ENCODE data around the gene P2RY13.

The P2RY13 gene

GRCh38 chr3:151350656-151351055, 21.3 kb upstream of the P2RY13 start:
- Histone ChIP-seq H3K27ac (ENCODE audit: low read depth, low read length) (no peak overlapping the region), H3K9me3 (ENCODE audit: control insufficient read depth, insufficient read depth, low read depth, low read length) (no peaks in the 10 kb centered on the region), H3K27me3 (ENCODE audit: control insufficient read depth, insufficient read depth, low read length) (no peaks in the 10 kb centered on the region), H3K4me1 (ENCODE audit: control insufficient read depth, insufficient read depth, low read length) (peaks cover 17% of the 10 kb centered on the region), H3K9ac (ENCODE audit: low read length) (no peak overlapping the region), H3K4me3 (ENCODE audit: low read depth, low read length) (no peak overlapping the region), H3K36me3 (ENCODE audit: control insufficient read depth, insufficient read depth, low read length) (no peaks in the 10 kb centered on the region)

DNA sequence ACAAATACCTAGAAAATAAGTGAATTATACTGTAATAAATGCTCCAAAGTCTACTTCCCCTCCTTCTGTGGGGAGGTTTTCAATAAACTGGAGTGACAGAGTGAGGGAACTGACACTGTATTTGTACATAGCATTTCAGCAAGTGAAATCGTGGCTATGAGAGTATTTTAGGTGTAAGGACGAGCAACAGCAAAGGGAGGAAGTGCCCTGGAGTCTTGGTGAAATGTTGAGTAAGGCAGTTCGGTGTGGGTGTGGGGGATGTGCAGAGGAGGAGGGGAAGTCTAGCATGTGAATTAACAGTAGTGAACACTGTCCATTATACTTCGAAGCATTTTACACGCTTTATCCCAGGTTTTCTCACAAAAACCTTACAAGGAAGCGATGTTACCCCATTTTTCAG, 18.1 kb upstream of the P2RY13 start:
- peaks cover 17% of the 10 kb centered on the region for H3K4me1 ChIP-seq (ENCODE audit: control insufficient read depth, insufficient read depth, low read length)
- H3K9ac ChIP-seq (ENCODE audit: low read length), result no peak overlapping the region
- no peaks in the 10 kb centered on the region for H3K36me3 ChIP-seq (ENCODE audit: control insufficient read depth, insufficient read depth, low read length)
- no peak overlapping the region for H3K27ac ChIP-seq (ENCODE audit: low read depth, low read length)
- H3K4me3 ChIP-seq (ENCODE audit: low read depth, low read length), result no peak overlapping the region
- no peaks in the 10 kb centered on the region for H3K9me3 ChIP-seq (ENCODE audit: control insufficient read depth, insufficient read depth, low read depth, low read length)
- H3K27me3 ChIP-seq (ENCODE audit: control insufficient read depth, insufficient read depth, low read length), result no peaks in the 10 kb centered on the region

- H3K4me3 ChIP-seq (ENCODE audit: low read depth, low read length), result no peak overlapping the region
- no peak overlapping the region for H3K27ac ChIP-seq (ENCODE audit: low read depth, low read length)
- H3K9ac ChIP-seq (ENCODE audit: low read length), result no peak overlapping the region
- H3K27me3 ChIP-seq (ENCODE audit: control insufficient read depth, insufficient read depth, low read length), result no peaks in the 10 kb centered on the region
- H3K36me3 ChIP-seq (ENCODE audit: control insufficient read depth, insufficient read depth, low read length), result no peaks in the 10 kb centered on the region
- H3K4me1 ChIP-seq (ENCODE audit: control insufficient read depth, insufficient read depth, low read length), result peaks cover 17% of the 10 kb centered on the region
- no peaks in the 10 kb centered on the region for H3K9me3 ChIP-seq (ENCODE audit: control insufficient read depth, insufficient read depth, low read depth, low read length)
These were observed 16.9 kb upstream of the P2RY13 start for GRCh38 chr3:151346292-151346691.

DNA sequence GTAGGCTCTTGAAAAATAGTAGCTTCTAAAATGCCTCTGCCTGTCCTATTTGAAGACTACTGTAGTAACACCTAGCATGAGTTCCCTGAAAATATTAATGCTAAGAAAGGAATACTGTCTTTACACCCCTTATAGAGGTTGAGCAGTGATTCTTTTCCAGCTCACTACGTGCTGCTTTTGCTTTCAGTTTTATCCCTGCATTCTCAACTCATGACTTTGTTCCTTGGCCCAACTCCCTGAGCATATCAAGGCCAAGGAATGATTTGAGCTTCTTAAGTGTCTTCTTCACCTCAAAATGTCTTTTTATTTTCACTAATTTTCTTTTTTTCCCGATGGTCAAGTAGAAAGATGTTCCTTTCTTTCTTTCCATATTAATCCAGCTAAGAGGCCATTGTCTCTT, 16.5 kb upstream of the P2RY13 start:
- Histone ChIP-seq H3K4me1 (ENCODE audit: control insufficient read depth, insufficient read depth, low read length) (peaks cover 17% of the 10 kb centered on the region), H3K27me3 (ENCODE audit: control insufficient read depth, insufficient read depth, low read length) (no peaks in the 10 kb centered on the region), H3K9ac (ENCODE audit: low read length) (no peak overlapping the region), H3K27ac (ENCODE audit: low read depth, low read length) (no peak overlapping the region), H3K4me3 (ENCODE audit: low read depth, low read length) (no peak overlapping the region), H3K9me3 (ENCODE audit: control insufficient read depth, insufficient read depth, low read depth, low read length) (no peaks in the 10 kb centered on the region), H3K36me3 (ENCODE audit: control insufficient read depth, insufficient read depth, low read length) (no peaks in the 10 kb centered on the region)

DNA sequence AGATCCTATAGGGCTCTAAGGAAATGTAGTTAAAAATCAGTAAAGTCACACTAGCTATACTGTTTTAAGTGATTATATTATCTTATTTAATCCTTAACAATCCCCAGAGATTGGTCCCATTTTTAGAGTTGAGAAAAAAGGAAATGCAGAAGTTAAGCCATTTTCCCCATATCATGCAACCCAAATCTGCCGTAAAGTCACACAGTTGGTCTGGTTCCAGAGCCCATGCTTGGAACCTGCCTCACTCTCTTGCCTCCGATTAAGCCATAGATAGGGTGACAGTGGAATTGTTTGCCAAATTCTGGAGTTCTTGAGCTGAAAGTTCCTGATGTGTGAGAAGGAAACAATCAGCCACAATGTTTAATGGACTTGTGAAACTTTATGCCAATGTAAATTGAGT, 2.3 kb upstream of the P2RY13 start:
- Histone ChIP-seq H3K27ac (ENCODE audit: low read depth, low read length) (no peak overlapping the region), H3K27me3 (ENCODE audit: control insufficient read depth, insufficient read depth, low read length) (no peaks in the 10 kb centered on the region), H3K9me3 (ENCODE audit: control insufficient read depth, insufficient read depth, low read depth, low read length) (no peaks in the 10 kb centered on the region), H3K36me3 (ENCODE audit: control insufficient read depth, insufficient read depth, low read length) (no peaks in the 10 kb centered on the region), H3K9ac (ENCODE audit: low read length) (no peak overlapping the region), H3K4me1 (ENCODE audit: control insufficient read depth, insufficient read depth, low read length) (no peaks in the 10 kb centered on the region), H3K4me3 (ENCODE audit: low read depth, low read length) (no peak overlapping the region)

GRCh38 chr3:151330899-151331298, 1.6 kb upstream of the P2RY13 start:
- H3K27me3 ChIP-seq (ENCODE audit: control insufficient read depth, insufficient read depth, low read length), result no peaks in the 10 kb centered on the region
- H3K9ac ChIP-seq (ENCODE audit: low read length), result no peak overlapping the region
- H3K27ac ChIP-seq (ENCODE audit: low read depth, low read length), result no peak overlapping the region
- no peaks in the 10 kb centered on the region for H3K9me3 ChIP-seq (ENCODE audit: control insufficient read depth, insufficient read depth, low read depth, low read length)
- H3K4me1 ChIP-seq (ENCODE audit: control insufficient read depth, insufficient read depth, low read length), result no peaks in the 10 kb centered on the region
- H3K36me3 ChIP-seq (ENCODE audit: control insufficient read depth, insufficient read depth, low read length), result no peaks in the 10 kb centered on the region
- no peak overlapping the region for H3K4me3 ChIP-seq (ENCODE audit: low read depth, low read length)

DNA sequence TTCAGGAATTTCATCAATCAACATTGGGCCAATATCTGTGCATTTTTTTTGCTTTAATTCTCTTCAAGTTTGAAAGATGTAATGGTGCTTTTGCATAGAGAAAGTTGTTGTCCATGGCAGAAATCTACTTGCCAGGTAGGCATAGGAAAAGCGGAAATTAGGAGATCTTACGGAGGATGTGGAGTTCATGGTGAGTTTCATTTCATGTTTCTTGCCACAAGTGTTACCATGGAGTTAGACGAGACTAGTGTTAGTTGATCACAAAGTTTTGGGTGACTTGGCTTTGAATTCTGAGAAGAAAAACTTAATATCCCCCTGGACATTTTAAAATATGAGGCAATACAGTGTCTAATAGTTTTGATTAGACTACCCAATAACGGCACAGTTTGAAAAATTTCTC, 1.0 kb upstream of the P2RY13 start:
- Histone ChIP-seq H3K27me3 (ENCODE audit: control insufficient read depth, insufficient read depth, low read length) (no peaks in the 10 kb centered on the region), H3K27ac (ENCODE audit: low read depth, low read length) (no peak overlapping the region), H3K9me3 (ENCODE audit: control insufficient read depth, insufficient read depth, low read depth, low read length) (no peaks in the 10 kb centered on the region), H3K36me3 (ENCODE audit: control insufficient read depth, insufficient read depth, low read length) (no peaks in the 10 kb centered on the region), H3K9ac (ENCODE audit: low read length) (no peak overlapping the region), H3K4me3 (ENCODE audit: low read depth, low read length) (no peak overlapping the region), H3K4me1 (ENCODE audit: control insufficient read depth, insufficient read depth, low read length) (no peaks in the 10 kb centered on the region)

DNA sequence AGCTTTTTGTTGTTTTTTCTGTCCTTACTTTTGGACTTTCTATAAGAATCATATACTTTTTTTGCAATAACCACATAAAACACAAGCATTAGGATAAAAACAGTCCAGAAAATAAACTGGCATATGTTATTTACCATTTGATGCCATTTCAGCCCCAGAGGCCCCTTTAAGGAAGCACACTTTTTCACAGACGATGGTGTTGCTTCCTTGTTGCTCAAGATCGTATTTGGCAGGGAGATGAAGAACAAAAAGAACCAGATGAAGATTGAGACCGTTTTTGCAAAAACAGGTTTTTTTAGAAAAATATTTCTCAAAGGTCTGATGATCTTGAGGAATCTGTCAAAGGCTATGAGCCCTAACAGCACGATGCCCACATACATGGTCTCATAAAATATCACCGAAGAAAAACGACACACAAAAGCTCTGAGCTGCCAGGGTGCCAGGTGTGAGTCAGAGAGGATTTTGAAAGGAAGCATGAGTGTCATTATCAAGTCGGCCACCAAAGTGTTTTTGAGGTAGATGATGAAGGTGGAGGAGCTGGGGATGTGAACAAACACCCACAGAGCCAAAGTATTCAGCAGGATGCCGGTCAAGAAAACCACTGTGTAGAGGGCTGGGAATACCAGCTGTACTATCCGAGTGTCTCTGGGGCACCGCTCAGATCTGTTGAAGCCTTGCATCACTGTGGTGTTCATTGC, 902 bp downstream of the P2RY13 start:
- H3K4me1 ChIP-seq (ENCODE audit: control insufficient read depth, insufficient read depth, low read length), result no peaks in the 10 kb centered on the region
- H3K27ac ChIP-seq (ENCODE audit: low read depth, low read length), result no peak overlapping the region
- no peak overlapping the region for H3K9ac ChIP-seq (ENCODE audit: low read length)
- no peaks in the 10 kb centered on the region for H3K36me3 ChIP-seq (ENCODE audit: control insufficient read depth, insufficient read depth, low read length)
- H3K4me3 ChIP-seq (ENCODE audit: low read depth, low read length), result no peak overlapping the region
- H3K27me3 ChIP-seq (ENCODE audit: control insufficient read depth, insufficient read depth, low read length), result no peaks in the 10 kb centered on the region
- H3K9me3 ChIP-seq (ENCODE audit: control insufficient read depth, insufficient read depth, low read depth, low read length), result no peaks in the 10 kb centered on the region

GRCh38 chr3:151327571-151328198, 1.7 kb downstream of the P2RY13 start:
- Histone ChIP-seq H3K4me3 (ENCODE audit: low read depth, low read length) (no peak overlapping the region), H3K27me3 (ENCODE audit: control insufficient read depth, insufficient read depth, low read length) (no peaks in the 10 kb centered on the region), H3K36me3 (ENCODE audit: control insufficient read depth, insufficient read depth, low read length) (no peaks in the 10 kb centered on the region), H3K9me3 (ENCODE audit: control insufficient read depth, insufficient read depth, low read depth, low read length) (no peaks in the 10 kb centered on the region), H3K27ac (ENCODE audit: low read depth, low read length) (no peak overlapping the region), H3K9ac (ENCODE audit: low read length) (no peak overlapping the region), H3K4me1 (ENCODE audit: control insufficient read depth, insufficient read depth, low read length) (no peaks in the 10 kb centered on the region)

GRCh38 chr3:151322511-151322910, 6.8 kb downstream of the P2RY13 start:
- H3K27me3 ChIP-seq (ENCODE audit: control insufficient read depth, insufficient read depth, low read length), result no peaks in the 10 kb centered on the region
- no peaks in the 10 kb centered on the region for H3K36me3 ChIP-seq (ENCODE audit: control insufficient read depth, insufficient read depth, low read length)
- H3K4me1 ChIP-seq (ENCODE audit: control insufficient read depth, insufficient read depth, low read length), result peaks cover 9% of the 10 kb centered on the region; the same call in 1 of the 2 replicates
- no peak overlapping the region for H3K4me3 ChIP-seq (ENCODE audit: low read depth, low read length)
- no peaks in the 10 kb centered on the region for H3K9me3 ChIP-seq (ENCODE audit: control insufficient read depth, insufficient read depth, low read depth, low read length)
- H3K9ac ChIP-seq (ENCODE audit: low read length), result no peak overlapping the region
- no peak overlapping the region for H3K27ac ChIP-seq (ENCODE audit: low read depth, low read length)

DNA sequence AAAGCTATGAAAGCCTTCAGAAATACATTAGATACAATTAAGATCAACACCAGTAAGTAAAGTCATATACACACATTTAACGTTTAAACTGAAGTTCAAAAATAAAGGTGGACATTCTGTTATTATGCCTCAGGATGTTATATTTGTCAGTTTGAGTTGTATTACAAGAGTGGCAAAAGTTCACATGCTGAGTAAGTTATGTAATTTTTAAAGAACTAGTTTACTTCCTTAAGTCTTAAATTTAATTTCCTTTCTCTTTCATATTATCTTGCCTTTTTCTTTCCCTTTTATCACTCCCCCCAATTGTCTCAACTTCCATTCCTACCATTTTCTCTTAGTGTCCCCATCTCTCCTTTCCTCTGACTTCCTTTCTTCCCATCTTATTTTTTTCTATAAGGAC, 7.8 kb downstream of the P2RY13 start:
- Histone ChIP-seq H3K4me3 (ENCODE audit: low read depth, low read length) (no peak overlapping the region), H3K27ac (ENCODE audit: low read depth, low read length) (no peak overlapping the region), H3K27me3 (ENCODE audit: control insufficient read depth, insufficient read depth, low read length) (no peaks in the 10 kb centered on the region), H3K9me3 (ENCODE audit: control insufficient read depth, insufficient read depth, low read depth, low read length) (no peaks in the 10 kb centered on the region), H3K36me3 (ENCODE audit: control insufficient read depth, insufficient read depth, low read length) (no peaks in the 10 kb centered on the region), H3K4me1 (ENCODE audit: control insufficient read depth, insufficient read depth, low read length) (peaks cover 15% of the 10 kb centered on the region), H3K9ac (ENCODE audit: low read length) (no peak overlapping the region)

Measured in HUES6 (cell line).